Ramos (cell line): ENCODE measurements around the gene RUVBL2.

Experiments
- in situ Hi-C: fragments of 300-500 bp; cut with MboI; formaldehyde crosslinking; loops from one replicate; pipeline ENCODE4 v1.14.3; 2022; ENCODE audit warnings: low sequenced_read_pairs; ENCODE audit not compliant: unreplicated experiment

Gene RUVBL2

DNA sequence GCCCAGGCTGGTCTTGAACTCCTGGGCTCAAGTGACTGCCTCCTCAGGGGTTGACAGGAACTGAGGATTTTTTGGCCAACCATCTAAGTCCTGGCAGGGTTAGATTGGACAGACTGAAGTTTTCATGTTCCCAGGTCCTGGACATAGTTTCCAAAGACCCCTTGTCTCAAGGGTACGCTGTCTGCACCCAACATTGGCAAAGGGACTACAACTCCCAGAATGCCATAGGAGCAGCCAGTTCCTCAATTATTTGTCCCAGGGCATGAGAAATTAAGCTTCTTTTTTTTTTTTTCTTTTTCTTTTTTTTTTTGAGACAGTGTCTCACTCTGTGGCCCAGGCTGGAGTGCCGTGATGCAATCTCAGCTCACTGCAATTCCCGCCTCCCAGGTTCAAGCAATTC lies 7.5 kb upstream of the RUVBL2 start:
- in situ Hi-C loops = no loop called here

DNA sequence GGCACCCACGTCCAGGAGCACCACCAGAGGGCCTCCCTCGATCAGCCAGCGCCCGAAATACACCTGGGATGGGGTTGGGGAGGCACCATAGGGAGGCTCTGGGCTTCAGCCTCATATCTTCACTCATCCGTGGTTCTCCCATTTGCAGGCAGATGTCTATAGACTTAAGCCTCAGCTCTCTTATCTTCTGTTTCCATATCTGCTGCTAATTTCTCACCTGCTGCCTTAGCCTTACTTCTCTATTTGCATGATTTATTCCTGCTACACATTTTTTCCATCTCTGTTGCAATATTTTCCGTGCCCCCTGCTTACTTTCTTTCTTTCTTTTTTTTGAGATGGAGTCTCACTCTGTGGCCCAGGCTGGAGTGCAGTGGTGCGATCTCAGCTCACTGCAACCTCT lies 6.4 kb upstream of the RUVBL2 start:
- in situ Hi-C loops = no loop called here

DNA sequence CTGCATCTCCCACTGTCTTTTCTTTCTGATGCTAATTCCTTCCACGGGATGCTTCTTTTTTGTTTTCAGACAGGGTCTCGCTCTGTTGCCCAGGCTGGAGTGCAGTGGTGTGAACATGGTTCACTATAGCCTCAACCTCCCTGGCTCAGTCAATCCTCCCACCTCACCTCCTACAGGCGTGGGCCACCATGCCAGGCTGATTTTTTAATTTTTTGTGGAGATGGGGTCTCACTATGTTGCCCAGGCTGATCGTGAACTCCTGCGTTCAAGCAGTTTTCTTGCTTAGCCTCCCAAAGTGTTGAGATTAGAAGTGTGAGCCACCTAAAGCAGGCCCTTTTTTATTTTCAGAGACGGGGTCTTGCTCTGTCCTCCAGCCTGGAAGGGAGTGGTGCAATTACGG lies 5.4 kb upstream of the RUVBL2 start:
- in situ Hi-C loops = no loop called here

DNA sequence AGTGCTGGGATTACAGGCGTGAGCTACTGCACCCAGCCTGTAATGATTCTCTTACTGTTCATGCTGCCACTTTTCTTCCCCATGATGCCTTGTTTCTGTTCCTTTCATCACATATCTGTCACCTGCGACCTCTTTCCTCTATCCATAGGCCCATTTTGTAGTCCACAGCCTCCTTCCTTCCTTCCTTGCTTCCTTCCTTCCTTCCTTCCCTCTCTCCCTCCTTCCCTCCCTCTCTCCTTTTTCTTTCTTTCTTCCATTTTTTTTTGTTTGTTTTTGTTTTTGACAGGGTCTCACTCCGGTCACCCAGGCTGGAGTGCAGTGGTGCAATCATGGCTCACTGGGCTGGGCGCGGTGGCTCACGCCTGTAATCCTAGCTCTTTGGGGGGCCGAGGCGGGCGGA lies 4.8 kb upstream of the RUVBL2 start:
- in situ Hi-C loops = no loop called here

DNA sequence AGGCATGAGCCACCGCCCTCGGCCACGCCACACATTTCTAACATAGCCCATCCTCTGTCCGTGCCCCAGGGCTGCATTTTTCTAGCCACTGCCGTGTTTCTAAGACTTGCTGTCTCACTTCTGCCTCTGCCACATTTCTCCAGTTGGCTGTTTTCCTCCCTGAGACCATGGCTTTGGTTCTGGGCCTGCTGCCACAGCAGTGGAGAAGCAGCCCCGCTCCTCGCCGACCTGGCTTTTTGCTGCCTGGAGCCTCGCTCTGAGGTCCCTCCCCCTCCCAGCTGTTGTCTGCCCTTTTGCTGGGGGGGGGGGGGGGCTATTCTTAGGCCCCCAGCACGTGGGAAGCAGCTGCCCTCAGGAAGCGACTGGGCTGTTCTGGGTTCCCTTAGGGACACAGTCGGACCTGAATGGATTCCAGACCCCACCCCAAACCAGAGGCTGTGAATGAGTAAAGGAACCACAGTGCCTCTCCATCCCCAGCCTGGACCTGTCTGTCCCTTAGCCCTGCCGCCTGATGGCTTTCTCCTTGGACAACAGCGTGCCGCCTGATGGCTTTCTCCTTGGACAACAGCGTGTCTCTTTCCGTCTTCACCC lies 3.9 kb upstream of the RUVBL2 start:
- in situ Hi-C loops = no loop called here

DNA sequence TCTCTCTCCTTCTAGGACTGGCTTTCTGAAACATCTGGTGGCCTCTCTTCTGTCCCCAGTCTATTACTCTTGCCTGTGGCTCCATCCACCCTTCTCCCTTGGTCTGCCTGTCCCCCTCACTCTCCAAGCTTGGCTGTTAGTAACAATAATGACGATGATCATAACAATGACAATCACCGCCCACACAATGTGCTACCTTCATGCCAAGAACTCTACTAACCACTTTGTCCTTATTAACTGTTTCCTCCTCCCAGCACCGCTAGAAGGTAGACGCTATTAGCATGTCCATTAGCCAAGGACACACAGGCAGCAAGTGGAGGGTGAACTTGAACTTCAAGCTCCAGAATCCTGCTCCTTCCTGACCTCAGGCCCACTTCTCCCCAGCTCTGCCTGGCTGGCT lies 3.3 kb upstream of the RUVBL2 start:
- in situ Hi-C loops = no loop called here

DNA sequence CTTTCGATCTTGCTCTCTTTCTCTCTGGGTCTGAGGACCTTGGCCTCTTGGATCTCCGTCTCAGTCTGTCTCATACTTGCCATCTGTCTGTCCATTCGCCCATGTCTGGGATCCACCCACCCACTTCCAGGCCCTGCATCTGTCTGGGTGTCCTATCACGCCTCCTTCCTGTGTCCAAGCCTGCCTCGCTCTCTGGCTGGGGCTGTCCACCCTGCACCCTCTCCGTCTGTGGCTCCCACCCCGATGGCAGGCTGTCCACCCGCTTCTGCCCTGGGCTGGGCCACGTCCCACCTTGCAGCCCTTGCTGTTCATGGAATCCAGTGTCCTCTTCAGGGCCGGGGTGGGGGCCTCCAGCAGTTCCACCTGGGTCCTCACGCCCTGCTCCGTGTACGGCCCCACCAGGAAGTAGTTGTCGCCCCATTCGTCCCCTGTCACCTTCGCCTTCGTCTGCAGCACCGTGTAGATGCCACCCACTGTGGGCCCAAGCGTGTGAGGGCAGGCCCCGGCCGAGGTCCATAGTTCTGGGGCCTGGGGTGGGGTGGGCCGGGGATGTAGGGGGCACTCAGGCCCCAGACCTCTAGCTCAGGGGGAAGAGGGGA lies 2.6 kb upstream of the RUVBL2 start:
- in situ Hi-C loops = no loop called here

DNA sequence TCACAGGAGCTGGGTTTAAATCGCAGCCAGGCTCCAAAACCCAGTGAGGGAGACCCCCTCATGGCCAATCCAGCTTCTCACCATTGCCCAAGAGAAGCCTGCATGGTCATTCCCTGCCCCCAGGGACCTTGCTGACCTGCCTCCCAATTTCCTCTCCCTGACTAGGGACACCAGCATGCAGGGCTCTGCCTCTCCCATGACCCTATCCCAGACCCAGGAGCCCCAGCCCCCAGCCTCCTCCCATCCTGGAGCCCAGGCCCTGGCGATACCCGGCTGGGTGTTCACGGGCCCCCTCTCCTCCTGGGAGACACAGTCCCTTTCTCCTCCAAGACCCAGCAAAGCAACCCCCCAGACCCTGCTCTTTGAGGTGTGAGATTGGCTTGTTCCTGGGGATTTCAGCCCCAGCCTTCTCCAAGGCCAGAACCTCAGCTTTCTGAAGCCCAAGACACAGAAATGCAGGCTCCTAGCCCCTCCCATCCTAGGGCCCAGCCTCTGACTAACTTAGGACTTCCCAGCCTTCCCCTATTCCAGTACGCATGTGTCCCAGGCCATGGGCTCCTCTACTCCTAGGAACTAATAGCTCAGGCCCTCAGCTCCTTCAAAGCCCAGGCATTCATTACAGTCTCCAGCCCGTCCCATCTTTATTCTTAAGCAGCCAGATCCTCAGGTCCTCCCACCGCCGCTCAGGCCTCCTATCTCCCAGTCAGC lies 1.7 kb upstream of the RUVBL2 start:
- in situ Hi-C loops = no loop called here

DNA sequence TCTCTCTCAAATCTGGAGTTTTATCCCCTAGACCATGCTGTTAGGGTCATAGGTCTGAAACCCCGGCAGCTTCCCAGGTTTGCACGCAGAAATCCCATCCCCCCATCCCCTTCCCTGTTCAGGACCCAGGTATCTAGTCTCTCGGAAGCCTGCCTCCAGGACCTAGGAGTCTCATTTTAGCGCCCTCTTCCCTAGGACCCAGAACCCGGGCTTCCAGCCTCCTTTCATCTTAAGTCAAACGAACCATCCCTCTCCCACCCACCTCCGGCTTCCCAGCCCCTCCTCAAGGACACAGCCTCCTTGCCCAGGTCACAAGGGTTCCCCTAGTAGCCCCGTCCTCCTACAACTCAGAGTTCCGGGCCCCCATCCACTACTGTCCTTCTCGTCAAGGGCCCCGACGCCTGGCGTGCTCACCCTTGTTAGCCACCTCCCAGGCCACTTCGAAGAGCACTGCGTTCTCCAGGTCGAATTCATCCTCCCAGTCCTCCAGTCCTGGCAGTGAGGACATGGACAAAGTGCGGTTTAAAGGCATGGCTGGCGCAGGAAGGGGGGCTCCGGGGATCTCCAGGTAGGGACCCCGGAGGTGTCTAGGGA lies 1.0 kb upstream of the RUVBL2 start:
- in situ Hi-C loops = no loop called here

DNA sequence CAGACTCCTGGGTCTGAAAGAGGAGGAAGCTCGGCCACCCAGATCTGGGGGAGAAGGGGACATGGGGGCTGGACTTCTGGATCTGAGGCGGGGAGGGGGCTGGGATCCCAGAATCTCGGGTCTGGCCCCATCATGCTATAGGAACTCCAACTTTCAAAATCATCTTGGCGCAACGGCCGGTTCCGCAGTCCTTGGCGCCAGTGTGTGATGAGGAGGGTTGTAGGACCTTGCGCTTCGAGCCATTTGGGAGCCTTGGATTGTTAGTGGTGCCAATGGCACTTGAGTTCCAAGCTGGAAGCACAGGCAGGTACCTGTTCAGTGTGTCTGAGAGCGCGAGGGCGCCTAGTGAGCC lies 324 bp downstream of the RUVBL2 start:
- in situ Hi-C loops = no loop called here

DNA sequence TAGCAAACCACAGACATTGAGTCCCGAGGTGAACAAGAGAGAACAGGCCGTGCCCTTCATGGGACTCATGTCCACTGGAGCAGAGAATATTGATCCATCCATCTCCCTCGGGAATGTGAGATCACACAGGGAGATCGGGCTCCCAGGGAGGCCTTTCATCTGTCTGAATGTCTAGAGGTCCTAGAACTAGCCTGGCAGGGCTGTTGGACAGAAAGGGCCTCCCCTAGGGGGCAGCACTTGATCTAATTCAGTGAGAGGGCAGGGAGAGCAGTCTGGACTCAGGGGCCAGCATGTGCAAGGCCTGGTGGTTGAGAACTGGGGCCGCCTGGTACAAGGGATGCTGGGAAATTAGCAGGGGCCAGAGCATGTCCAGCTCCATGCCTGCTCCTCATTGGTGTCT lies 4.3 kb downstream of the RUVBL2 start:
- in situ Hi-C loops = no loop called here

DNA sequence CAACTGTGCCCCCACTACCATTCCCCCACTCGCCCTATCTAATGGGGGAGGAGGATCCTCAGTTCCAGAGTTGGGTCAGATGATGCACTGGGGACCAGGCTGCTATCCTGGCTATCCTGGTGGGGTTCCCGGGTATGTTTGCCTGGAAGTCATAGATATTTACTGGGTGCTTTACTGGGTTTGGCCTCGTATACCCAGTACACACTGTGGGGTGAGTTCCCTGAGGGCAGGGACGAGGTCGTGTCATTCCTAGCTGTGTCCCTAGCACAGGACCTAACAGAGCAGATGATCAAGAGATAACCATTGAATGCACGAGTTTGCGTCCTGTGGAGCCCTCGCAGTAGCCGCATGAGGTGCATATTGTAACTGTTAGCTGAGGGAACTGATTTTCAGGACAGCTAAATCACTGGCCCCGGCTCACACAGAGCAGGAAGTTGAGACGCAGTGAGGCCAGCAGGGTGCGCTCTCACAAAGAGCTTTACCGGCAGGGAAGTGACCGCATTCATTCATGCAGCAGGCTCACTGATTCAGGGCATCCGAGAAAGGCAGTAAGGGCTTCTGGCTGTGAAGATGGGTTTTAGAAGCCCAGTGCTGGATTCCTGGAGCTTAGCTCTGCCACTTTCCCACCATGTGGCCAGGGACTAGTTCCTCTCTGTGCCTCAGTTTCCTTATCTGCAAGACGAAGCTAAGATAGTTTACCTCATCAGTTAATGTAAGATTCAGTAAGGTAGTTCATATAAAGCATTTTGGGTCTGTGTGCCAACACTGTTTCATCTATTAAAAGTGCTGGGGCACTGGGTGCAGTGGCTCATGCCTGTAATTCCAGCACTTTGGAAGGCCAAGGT lies 6.0 kb downstream of the RUVBL2 start:
- in situ Hi-C loops = no loop called here

DNA sequence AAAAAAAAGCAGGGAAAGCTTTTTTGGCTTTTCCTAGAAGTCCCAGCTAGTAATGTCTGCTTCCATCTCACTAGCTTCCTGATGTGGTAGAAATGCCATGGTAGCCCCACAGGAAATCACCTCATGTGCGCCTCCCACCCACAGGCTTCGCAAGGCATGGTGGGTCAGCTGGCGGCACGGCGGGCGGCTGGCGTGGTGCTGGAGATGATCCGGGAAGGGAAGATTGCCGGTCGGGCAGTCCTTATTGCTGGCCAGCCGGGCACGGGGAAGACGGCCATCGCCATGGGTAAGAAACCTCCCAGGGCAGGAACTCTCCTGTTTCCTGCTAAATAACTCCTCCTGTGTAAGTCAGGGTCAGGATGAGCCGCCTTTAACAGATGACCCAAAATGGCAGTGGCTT lies 10.4 kb downstream of the RUVBL2 start:
- in situ Hi-C loops = no loop called here

DNA sequence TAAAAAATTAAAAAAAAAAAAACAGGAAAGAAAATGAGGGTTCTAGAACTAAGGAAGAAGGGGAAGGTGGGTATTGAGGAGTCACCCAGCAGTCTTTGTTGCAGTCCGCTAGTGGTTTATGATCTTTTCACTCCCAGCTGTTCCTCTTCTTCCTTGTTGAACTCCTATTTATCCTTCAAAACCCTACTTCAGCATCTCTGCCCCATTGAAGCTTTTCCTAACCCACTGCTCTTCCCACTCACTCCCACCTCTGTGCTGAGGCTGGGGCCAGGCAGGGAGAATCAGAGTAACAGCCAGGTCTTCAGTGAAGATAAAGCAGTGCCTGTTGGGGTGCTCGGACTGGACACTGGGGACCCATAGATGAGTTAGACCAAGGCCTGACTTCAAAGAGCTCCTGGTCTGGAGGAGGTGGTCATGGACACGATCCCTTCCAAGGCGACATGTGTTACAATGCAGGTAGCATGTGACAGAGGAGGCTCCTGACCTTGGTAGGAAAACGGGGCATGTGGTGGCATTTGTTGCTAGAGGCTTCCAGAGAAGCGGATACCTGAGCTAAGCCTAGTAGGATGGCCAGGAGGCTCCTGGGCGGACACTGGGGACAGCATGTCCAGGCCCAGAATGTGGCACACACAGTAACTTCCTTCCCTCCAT lies 11.4 kb downstream of the RUVBL2 start:
- in situ Hi-C loops = no loop called here

DNA sequence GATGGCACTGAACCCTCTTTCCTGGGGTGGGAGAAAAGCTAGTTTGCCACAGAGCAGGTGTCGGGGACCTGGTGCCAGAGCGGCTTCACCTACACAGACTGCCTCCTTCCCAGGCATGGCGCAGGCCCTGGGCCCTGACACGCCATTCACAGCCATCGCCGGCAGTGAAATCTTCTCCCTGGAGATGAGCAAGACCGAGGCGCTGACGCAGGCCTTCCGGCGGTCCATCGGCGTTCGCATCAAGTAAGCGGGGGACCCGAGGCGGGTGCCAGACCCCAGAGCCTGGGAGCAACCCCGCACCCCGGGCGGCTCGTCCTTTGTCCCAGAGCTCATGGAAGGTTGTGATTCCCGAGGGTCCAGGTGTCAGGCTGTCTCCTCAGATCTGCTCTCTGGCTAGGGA lies 13.2 kb downstream of the RUVBL2 start:
- in situ Hi-C loops = no loop called here

DNA sequence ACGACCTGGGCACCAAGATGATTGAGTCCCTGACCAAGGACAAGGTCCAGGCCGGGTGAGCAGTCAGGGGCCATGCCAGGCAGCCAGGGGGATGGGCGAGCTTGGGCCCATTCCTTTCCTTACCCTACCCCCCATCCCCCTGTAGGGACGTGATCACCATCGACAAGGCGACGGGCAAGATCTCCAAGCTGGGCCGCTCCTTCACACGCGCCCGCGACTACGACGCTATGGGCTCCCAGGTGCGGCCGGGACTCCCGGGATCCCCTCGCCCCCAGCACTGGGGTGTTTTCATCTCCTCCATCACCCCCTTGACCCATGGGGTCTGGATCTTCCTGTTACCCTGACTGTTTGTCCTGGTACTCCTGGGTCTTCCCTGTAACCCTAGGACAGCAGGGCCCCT lies 16.1 kb downstream of the RUVBL2 start:
- in situ Hi-C loops = no loop called here

DNA sequence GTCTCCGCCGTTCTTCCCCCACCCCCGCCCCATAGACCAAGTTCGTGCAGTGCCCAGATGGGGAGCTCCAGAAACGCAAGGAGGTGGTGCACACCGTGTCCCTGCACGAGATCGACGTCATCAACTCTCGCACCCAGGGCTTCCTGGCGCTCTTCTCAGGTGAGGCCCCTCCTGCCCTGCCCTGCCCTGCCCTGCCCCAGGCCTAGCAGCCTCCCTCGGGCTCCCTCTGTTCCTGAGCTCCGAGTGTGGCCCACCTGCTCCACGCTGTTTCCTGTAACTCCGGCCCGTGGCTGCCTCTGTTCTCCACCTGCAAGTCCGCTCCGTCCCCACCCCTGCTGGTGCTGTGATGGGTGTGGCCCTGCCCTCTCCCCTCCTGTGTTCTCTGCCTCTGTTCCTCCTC lies 16.8 kb downstream of the RUVBL2 start:
- in situ Hi-C loops = no loop called here

DNA sequence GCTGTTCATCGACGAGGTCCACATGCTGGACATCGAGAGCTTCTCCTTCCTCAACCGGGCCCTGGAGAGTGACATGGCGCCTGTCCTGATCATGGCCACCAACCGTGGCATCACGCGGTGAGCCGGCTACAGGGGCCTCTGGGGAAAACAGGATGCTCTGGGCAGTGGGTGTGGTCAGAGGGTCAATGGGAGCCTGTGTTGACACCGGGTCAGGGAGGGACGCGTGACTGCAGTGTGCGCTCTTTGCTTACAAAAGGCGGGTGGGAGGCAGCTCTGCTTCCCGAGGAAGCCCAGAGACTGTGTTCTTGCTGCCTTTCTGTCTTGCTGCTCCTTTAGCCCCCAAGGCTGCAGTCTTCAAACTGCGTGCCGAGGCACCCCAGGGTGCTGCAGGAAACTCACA lies 17.5 kb downstream of the RUVBL2 start:
- in situ Hi-C loops = no loop called here

DNA sequence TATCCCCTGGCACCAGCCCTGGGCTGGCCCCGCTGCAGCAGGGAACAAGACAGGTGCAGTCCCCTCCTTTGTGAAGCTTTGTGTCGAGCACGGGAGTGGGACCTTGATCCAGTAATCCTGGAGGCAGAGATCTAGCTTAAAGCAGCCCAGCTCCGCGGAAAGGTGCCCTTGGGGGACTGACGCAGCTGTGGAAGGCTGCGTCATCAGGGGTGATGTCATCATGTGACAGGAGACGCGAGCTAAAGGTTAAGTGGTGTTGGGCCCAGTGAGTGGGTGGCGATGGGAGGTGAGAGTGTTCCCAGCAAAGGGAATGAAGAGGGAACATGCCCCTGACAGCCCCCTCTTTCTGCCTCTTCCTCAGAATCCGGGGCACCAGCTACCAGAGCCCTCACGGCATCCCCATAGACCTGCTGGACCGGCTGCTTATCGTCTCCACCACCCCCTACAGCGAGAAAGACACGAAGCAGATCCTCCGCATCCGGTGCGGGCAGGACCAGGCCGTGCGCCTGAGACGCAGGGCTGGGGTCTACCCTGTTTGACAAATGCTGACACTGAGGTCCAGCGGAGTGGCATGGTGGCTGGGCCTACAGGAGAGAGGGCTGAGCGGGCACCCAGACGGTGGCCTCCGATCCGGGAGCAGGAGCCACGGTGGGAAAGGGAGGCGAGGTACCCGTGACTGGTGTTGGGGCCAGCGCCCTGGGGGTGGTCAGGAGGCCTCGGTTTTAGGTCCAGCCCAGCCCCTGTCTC lies 20.6 kb downstream of the RUVBL2 start:
- in situ Hi-C loops = no loop called here

DNA sequence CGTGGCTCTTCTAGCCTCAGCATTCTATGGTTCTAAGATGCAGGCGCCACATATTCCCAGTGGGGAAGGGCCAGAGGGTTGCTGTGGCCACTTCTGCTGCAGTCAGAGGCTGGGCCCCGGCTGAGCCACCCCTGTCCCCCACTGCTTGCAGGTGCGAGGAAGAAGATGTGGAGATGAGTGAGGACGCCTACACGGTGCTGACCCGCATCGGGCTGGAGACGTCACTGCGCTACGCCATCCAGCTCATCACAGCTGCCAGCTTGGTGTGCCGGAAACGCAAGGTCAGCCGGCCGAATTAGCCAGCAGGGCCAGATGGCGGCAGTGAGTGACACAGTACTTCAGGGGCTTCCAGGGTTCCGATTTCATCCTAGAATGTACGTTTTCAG lies 21.2 kb downstream of the RUVBL2 start:
- in situ Hi-C loops = no loop called here
